GM12892 (cell line): ENCODE results near the gene AGBL5. TPM values are rescaled to one million over a fixed set of nuclear protein-coding genes. Genes with fewer than 3 reads are reported as not detected.

Source experiments
- DNase-seq: peaks from one replicate; pipeline ENCODE4 v3.0.0; 2011; ENCODE audit not compliant: insufficient read length
- FAIRE-seq: peaks from 2 replicates; lab custom pipeline; 2011; peaks lifted over from hg19 to GRCh38; lab: Jason Lieb, UNC
- POLR2A ChIP-seq: IDR thresholded peaks from 2 replicates; pipeline ENCODE4 v1.6.1; 2011; ENCODE audit warnings: low read depth, low read length, control low read depth
- POLR2AphosphoS5 ChIP-seq: IDR thresholded peaks from 2 replicates; pipeline ENCODE4 v1.6.1; 2011; ENCODE audit warnings: low read depth, low read length, control low read depth
- TAF1 ChIP-seq: IDR thresholded peaks from 2 replicates; pipeline ENCODE4 v1.6.1; 2011; ENCODE audit warnings: low read depth, mild to moderate bottlenecking, control low read depth, low read length, borderline replicate concordance
- polyA plus RNA-seq: library from polyadenylated mRNA; unstranded; fragments of >200 nt; gene quantifications from one replicate; pipeline ENCODE4 v1.2.1, GENCODE V29; 2012; ENCODE audit warnings: missing spikeins, inconsistent platforms; ENCODE audit not compliant: missing spikeins

Gene AGBL5, protein sequence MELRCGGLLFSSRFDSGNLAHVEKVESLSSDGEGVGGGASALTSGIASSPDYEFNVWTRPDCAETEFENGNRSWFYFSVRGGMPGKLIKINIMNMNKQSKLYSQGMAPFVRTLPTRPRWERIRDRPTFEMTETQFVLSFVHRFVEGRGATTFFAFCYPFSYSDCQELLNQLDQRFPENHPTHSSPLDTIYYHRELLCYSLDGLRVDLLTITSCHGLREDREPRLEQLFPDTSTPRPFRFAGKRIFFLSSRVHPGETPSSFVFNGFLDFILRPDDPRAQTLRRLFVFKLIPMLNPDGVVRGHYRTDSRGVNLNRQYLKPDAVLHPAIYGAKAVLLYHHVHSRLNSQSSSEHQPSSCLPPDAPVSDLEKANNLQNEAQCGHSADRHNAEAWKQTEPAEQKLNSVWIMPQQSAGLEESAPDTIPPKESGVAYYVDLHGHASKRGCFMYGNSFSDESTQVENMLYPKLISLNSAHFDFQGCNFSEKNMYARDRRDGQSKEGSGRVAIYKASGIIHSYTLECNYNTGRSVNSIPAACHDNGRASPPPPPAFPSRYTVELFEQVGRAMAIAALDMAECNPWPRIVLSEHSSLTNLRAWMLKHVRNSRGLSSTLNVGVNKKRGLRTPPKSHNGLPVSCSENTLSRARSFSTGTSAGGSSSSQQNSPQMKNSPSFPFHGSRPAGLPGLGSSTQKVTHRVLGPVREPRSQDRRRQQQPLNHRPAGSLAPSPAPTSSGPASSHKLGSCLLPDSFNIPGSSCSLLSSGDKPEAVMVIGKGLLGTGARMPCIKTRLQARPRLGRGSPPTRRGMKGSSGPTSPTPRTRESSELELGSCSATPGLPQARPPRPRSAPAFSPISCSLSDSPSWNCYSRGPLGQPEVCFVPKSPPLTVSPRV
- polyA plus RNA-seq = 18.1 TPM

DNA sequence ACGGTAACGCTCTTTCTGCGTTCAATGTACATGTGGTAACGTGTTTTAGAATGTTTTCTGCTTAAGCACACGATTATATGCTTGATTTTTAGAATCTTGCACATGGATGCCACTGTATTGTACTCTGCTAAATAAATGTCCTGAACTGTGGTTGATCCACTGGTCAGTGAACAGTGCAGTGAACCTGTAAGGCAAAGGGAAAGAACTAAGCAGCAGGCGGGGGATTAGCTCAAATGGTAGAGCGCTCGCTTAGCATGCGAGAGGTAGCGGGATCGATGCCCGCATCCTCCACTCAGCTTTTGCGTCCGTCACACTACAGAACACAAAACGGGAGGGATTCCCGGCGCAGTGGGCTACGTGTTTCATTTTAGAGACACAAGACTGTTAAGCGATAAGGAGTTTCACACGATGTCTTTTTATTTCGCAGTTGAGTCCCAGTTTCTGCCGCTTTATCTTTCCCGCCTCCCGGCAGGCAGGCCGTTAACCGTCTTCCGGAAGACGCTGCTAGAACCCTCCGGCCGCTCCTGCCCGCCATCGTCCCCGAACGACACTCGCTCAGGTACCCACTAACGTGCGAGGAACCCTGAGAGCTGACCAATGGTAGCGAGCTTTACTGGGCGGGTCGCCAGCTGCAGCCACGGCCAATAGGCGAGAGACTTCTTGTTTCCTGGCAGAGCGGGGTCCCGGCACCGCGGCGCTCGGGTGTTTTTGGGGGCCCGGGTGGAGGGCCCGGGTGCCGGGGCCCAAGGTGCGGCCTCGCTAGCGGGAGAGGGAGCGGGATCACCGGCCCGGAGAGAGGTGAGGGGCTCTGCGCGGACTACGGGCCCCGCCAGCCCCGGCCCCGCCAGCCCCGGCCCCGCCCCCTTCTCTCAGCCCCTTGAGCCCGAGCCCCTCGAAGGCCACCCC is at the start of gene AGBL5:
Gene AGBL5, plus strand, starts transcription at position 673 of the 906 bp plus-strand sequence. CDS start 1,291 bp downstream, outside the sequence.
- peak; percentile 87 for FAIRE-seq
- DNase-seq = peak; percentile 100
- TF ChIP-seq TAF1 (peak; percentile 60; the same call in 1 of the 2 replicates), POLR2A (peak; percentile 79), POLR2AphosphoS5 (peak; percentile 66; the same call in 1 of the 2 replicates)

DNA sequence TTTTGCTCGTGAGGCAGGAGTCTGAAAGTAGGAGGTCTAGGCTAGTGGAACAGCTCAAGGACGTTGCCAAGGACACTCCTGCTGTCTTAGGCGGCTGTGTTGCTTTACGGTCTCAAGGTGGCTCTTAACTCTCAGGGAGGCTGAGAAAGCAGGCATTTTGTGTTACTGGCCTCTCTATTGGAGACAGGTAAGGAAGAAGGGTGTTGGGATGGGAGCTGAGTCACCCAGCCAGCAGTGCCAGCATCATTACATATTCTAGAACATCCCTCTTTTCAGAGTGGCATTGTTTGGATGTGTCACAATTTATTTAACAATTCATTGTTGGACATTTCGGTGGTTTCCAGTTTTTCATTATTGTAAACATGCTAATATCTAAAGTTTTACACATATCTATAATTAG is 49.5 kb upstream of the AGBL5 start:
- FAIRE-seq (no peak), DNase-seq (no peak)
- TF ChIP-seq POLR2AphosphoS5 = no peak
- TF ChIP-seq TAF1 = no peak
- TF ChIP-seq POLR2A = no peak

DNA sequence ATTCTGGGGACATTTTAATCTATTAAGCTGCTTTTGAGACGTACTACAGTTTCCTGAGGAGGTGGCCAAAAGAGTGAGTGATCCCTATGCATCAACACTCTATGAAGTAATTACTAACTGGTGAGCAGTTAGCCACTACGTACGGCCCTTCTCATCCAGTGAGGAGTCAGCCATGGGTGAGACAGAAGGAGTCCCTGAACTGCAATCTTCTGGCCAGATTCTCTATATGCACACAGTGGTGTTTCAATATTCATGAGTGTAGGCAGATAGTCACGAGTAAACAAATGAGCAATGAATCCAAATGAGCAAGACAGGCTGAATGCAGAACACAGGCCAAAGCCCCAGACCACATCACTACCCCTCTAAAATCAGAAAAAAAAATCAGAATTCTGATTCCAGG is 48.5 kb upstream of the AGBL5 start:
- FAIRE-seq (no peak), DNase-seq (no peak)
- TF ChIP-seq POLR2AphosphoS5 (no peak), TAF1 (no peak), POLR2A (no peak)

DNA sequence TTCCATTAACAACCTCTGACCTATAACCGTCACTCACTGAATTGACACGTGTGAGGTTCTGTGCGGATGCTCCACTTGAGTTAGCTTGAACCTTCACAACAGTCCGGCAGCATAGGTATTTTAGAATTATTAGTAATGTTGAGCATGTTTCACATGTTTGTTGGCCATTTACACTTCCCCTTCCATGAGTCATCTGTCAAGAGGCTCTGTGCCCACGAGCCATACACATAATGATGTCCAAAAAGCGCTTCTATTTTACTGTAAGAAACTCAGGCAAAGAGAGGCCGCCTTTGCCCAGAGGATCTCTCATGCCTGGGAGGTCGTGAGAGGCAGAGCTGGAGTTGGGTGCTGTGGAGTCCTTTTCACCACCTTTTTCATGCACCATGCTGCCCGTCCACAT is 47.6 kb upstream of the AGBL5 start:
- TF ChIP-seq POLR2A = no peak
- no peak for TF ChIP-seq TAF1
- TF ChIP-seq POLR2AphosphoS5 = no peak
- DNase-seq (no peak), FAIRE-seq (no peak)

DNA sequence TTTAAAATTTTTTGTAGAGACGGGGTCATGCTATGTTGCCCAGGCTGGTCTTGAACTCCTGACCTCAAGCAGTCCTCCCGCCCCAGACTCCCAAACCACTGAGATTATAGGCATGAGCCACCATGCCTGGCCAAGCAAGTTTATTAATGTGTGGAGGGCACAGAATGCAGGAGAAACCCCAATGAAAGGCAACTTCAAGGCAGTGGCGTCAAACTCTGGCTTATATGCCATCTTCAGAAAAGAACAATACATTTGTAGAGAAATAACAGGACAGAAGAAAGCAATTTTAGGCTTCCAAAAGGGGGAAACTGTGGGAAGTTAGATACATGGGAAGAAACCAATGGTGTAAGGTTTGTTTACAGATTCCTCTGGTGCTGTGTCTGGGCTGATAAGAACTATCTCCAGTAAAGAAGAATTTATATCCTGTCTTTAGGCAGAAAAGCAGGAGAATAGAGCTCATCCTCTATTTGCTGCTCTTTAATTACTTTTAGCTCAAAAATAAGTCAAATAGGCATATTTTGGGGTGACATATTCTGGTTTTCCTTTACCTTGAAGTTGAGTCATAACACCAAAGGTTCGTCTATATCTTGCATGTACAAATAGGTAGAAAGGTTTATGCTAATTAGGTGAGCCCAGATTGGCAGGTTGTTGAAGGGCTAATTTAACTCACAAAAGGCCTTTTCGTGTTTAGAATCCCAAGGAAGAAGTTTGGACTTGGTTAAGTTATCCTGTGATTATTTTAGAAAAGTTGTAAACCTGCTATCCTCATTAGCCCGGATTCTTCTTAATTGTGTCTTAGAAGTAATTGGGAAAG is 44.7 kb upstream of the AGBL5 start:
- FAIRE-seq (no peak), DNase-seq (no peak)
- TF ChIP-seq POLR2AphosphoS5 = no peak
- TF ChIP-seq TAF1 = no peak
- TF ChIP-seq POLR2A = no peak

DNA sequence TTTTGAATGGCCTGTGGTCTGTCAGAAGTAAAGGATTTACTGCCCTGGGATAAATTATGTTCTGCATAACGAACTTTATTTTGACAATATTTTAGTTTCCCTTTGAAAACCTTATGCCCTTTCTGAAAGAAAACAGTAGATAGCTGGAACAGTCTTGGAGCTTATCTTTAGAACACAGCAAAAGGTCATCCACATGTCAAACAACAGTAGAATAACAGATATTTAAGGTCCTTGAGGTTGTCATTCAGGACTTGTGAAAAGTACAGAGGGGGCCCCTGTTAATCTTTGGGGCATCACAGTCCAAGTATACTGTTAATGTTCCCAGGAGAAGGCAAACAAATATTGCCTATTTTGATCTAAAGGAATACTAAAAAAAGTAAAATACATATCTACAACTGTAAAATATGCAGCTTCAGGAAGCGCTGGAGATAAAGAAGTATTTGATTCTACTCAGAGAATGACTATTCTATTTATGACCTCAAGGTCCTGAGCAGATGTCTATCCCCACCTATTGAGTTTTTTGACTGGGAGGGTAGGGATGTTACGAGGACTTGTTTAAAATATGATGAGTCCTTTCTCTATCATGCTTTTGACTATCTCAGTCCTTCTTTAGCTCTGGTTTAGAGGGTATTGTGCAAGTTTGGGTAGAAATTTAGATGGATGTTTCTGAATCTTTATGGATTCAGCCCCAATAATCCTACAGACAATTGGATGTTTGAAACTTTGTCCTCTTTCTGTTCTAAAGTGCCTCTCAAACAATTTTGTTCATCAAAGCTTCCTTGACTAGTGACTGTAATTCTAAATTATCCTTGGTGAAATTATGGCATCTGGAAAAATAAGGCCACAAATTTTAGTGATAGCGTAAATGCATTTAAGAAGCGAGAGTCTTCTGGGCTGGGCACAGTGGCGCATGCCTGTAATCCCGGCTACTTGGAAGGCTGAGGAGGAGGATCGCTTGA is 43.8 kb upstream of the AGBL5 start:
- TF ChIP-seq POLR2A (no peak), POLR2AphosphoS5 (no peak), TAF1 (no peak)
- FAIRE-seq (no peak), DNase-seq (no peak)

DNA sequence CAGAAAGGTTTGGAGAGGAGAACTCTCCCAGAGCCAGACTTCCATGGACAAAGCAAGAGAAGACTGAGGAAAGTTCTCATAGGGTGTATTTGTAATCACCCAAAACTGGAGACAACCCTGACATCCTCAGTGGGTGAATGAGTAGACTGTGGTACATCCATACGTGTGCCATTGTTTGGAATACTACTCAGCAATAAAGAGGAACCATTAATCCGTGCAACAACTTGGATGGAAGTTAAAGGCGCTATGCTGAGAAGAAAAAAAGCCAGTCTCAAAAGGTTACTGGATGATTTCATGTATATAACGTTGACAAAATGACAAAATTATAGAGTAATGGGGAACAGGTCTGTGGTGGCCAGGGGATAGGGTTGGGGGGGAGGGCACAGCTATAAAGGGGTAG is 42.8 kb upstream of the AGBL5 start:
- FAIRE-seq (no peak), DNase-seq (no peak)
- TF ChIP-seq POLR2AphosphoS5 (no peak), POLR2A (no peak), TAF1 (no peak)

DNA sequence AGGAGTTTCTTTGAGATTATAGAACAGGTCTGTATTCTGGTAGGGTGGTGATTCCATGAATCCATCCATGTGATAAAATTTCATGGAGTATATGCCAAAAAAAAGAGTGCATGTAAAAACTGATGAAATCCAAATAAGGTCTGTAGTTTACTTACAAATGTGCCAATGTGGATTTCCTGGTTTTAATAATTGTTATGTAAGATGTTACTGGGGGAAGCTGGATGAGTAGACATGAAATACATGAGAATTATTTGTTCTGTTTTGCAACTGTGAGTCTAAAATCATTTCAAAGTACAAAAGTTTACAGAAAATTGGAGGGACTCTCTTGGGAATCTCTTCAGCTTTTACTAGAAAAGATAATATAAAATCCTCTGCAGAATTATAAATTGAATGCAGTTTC is 42.4 kb upstream of the AGBL5 start:
- TF ChIP-seq TAF1 (no peak), POLR2A (no peak), POLR2AphosphoS5 (no peak)
- no peak for FAIRE-seq
- DNase-seq = no peak

DNA sequence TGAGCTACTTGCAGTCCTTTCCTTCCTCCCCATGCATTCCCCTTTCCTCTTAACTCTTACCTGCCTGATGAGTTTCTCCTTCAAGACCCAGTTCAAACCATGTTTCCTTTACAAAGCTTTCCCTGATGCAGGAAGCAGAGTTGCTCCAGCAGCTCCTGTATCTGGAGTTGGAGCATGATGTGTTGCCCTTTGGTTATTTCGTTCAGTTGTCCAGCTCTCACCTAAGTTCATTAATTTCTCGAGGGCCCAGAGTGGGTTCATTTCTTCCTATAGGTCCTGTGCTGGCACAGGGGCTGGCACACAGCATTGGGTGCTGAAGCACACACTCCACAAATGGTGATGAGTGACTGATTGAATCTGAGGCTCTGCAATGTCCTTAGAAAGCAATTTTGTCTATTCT is 41.8 kb upstream of the AGBL5 start:
- no peak for DNase-seq
- TF ChIP-seq POLR2A = no peak
- no peak for TF ChIP-seq POLR2AphosphoS5
- TF ChIP-seq TAF1 = no peak
- no peak for FAIRE-seq
